Measurements from ENCODE around the gene LYRM2.

DNA sequence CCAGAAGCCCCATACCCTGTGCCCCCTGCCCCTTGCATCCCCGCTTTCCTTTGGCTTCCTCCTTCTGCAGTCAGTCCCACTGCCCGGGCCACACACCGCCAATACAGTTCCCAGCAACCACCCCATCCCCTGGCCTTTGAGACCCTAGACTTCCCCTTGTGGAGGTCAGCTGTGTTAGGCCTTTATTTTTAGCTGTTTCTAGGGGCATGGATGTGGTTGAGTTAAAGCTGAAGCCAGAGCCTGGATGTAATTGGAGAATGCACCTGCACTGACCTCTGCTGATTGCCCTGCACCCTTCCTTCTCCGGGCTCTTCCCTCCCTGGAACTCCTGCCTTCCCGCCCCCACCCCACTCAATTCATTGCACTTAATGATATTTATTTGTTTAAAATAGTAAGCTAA, 33.9 kb downstream of the LYRM2 start:
- TF ChIP-seq, protein P1, sequence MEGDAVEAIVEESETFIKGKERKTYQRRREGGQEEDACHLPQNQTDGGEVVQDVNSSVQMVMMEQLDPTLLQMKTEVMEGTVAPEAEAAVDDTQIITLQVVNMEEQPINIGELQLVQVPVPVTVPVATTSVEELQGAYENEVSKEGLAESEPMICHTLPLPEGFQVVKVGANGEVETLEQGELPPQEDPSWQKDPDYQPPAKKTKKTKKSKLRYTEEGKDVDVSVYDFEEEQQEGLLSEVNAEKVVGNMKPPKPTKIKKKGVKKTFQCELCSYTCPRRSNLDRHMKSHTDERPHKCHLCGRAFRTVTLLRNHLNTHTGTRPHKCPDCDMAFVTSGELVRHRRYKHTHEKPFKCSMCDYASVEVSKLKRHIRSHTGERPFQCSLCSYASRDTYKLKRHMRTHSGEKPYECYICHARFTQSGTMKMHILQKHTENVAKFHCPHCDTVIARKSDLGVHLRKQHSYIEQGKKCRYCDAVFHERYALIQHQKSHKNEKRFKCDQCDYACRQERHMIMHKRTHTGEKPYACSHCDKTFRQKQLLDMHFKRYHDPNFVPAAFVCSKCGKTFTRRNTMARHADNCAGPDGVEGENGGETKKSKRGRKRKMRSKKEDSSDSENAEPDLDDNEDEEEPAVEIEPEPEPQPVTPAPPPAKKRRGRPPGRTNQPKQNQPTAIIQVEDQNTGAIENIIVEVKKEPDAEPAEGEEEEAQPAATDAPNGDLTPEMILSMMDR (IDR thresholded peaks at IDR 0.05), result no peak
- TF ChIP-seq EP300 (IDR thresholded peaks at IDR 0.05), result no peak
- no peak for TF ChIP-seq POLR2A (IDR thresholded peaks at IDR 0.05)

All from ovary (tissue), 3 donors.